Kidney (tissue), 14 donors: Measurements from ENCODE around the gene KCNC3. TPM values are rescaled to one million over a fixed set of nuclear protein-coding genes. Genes with fewer than 3 reads are reported as not detected.

ENCODE experiments used
- DNase-seq, 5 donors: peaks; one replicate each; pipeline ENCODE4 v3.0.0-alpha.2; 2013 to 2020
- FAIRE-seq: peaks from 2 replicates; lab custom pipeline; 2012; peaks lifted over from hg19 to GRCh38; lab: Jason Lieb, UNC
- H3K27ac ChIP-seq, 2 donors: one replicate each; pipeline ENCODE4 v1.7.0; 2013; ENCODE audit warnings: low read depth in 2 of 2, low read length in 2 of 2, inconsistent platforms in 1 of 2
- H3K27me3 ChIP-seq: one replicate; pipeline ENCODE4 v1.7.1; 2013; ENCODE audit warnings: low read length, inconsistent platforms; ENCODE audit not compliant: control insufficient read depth, insufficient read depth
- H3K36me3 ChIP-seq, 3 donors: one replicate each; pipeline versions ENCODE4 v1.7.0 to v1.7.1; 2013; ENCODE audit warnings: low read length in 3 of 3, control low read depth in 1 of 3, inconsistent platforms in 1 of 3; ENCODE audit not compliant: insufficient read depth in 3 of 3, control insufficient read depth in 2 of 3
- H3K4me1 ChIP-seq, 3 donors: one replicate each; pipeline versions ENCODE4 v1.7.0 to v1.7.1; 2013; ENCODE audit warnings: low read length in 3 of 3, inconsistent platforms in 1 of 3, low read depth in 1 of 3; ENCODE audit not compliant: control insufficient read depth in 2 of 3, insufficient read depth in 2 of 3
- H3K4me3 ChIP-seq, 3 donors: one replicate each; pipeline versions ENCODE4 v1.7.0 to v1.8.1; 2013; ENCODE audit warnings: low read length in 3 of 3, control low read depth in 1 of 3, inconsistent platforms in 1 of 3
- H3K9ac ChIP-seq, 3 donors: one replicate each; pipeline versions ENCODE4 v1.7.0 to v1.7.1; 2013; ENCODE audit warnings: low read length in 3 of 3, control low read depth in 1 of 3, inconsistent platforms in 1 of 3
- H3K9me3 ChIP-seq, 3 donors: one replicate each; pipeline versions ENCODE4 v1.7.0 to v1.7.1; 2013; ENCODE audit warnings: low read length in 3 of 3, control low read depth in 1 of 3, inconsistent platforms in 1 of 3; ENCODE audit not compliant: control insufficient read depth in 2 of 3, insufficient read depth in 1 of 3
- CTCF ChIP-seq: IDR thresholded peaks from 3 replicates; pipeline ENCODE4 v1.5.1; 2012; ENCODE audit warnings: mild to moderate bottlenecking, moderate library complexity, borderline replicate concordance; ENCODE audit not compliant: insufficient read depth; ENCODE audit errors: extremely low read depth
- intact Hi-C: fragments of 100-400 bp; cut with DNase I; formaldehyde crosslinking; loops from one replicate; pipeline ENCODE4 v1.11.1; 2022
- polyA plus RNA-seq: library from polyadenylated mRNA; stranded (reverse); fragments of 350-450 nt; fragmentation: Illumina TruSeq; extraction: RNeasy Lipid Tissue Mini Kit (QIAGEN cat#74804); gene quantifications from one replicate; pipeline ENCODE4 v1.2.3, GENCODE V29; 2014; ENCODE audit warnings: low read depth, low replicate concordance; ENCODE audit not compliant: insufficient read depth
- total RNA-seq: library from RNA; stranded (reverse); fragmentation: NEBNext Ultra II Directional; extraction: Animal tissue kit (Norgen Biotek cat#: 25700); gene quantifications from one replicate; pipeline ENCODE4 v1.2.1, GENCODE V29; 2021
- donor health status: control.
- donor health status: control.
- donor health status: control.
- donor health status: control.
- donor health status: control.
- donor health status: DM: yes; HTN: yes; CAD: no.
- donor health status: Normal renal cell carcinoma (clear cell type).

The KCNC3 gene
- total and polyA plus RNA-seq, 2 donors from 2014 or later, result 9.1 to 31.0 TPM

GRCh38 chr19:50313812-50314536 lies 15.2 kb downstream of the KCNC3 start:
- no peaks in the 10 kb centered on the region for H3K4me1 ChIP-seq
- H3K27ac ChIP-seq, result no peak overlapping the region
- no peak overlapping the region for H3K4me3 ChIP-seq
- intact Hi-C loops, result no loop called here
- H3K9ac ChIP-seq, result no peak overlapping the region
- no peak for FAIRE-seq
- H3K27me3 ChIP-seq, result peaks cover 10% of the 10 kb centered on the region
- H3K9me3 ChIP-seq, result no peaks in the 10 kb centered on the region
- no peaks in the 10 kb centered on the region for H3K36me3 ChIP-seq
- peak in 2 of 5 donors; percentile 60 to 62 for DNase-seq
- TF ChIP-seq CTCF, result no peak

GRCh38 chr19:50312967-50313811 lies 16.0 kb downstream of the KCNC3 start:
- TF ChIP-seq CTCF, result no peak
- Histone ChIP-seq H3K9ac (no peak overlapping the region), H3K27ac (no peak overlapping the region), H3K36me3 (no peaks in the 10 kb centered on the region), H3K4me1 (no peaks in the 10 kb centered on the region), H3K9me3 (no peaks in the 10 kb centered on the region), H3K27me3 (peaks cover 10% of the 10 kb centered on the region), H3K4me3 (no peak overlapping the region)
- no peak for FAIRE-seq
- intact Hi-C loops, result no loop called here
- DNase-seq, result no peak

GRCh38 chr19:50311723-50312635 lies 17.2 kb downstream of the KCNC3 start:
- no peaks in the 10 kb centered on the region for H3K4me1 ChIP-seq
- H3K27ac ChIP-seq, result no peak overlapping the region
- H3K9me3 ChIP-seq, result no peaks in the 10 kb centered on the region
- TF ChIP-seq CTCF, result no peak
- peaks cover 0 to 6% (median 0%) of the 10 kb centered on the region in 3 donors for H3K36me3 ChIP-seq
- H3K27me3 ChIP-seq, result peaks cover 10% of the 10 kb centered on the region
- H3K9ac ChIP-seq, result no peak overlapping the region
- intact Hi-C loops, result no loop called here
- no peak for FAIRE-seq
- H3K4me3 ChIP-seq, result no peak overlapping the region
- DNase-seq, result peak in 4 of 5 donors; percentile 72 to 87 (median 76)
